ENCODE results near the gene ARHGAP4.

The ARHGAP4 gene

DNA sequence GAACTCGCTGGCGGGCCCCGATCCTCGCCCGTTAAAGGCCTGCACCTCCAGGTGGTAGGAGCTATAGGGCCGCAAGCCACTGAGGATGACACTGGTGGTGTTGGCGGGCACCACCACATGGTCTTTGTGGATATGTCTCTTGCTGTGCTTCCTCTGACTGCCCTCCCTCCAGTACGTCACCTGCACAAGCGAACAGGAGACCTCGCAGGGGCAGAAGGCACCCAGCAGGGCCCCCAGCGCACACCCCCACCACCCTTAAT, 60.8 kb downstream of the ARHGAP4 start:
- no peak for TF ChIP-seq USF1 (IDR thresholded peaks at IDR 0.05)
- no peak for TF ChIP-seq REST (IDR thresholded peaks at IDR 0.05; ENCODE audit: low read depth)
- TF ChIP-seq CEBPB (IDR thresholded peaks at IDR 0.05): no peak
- TF ChIP-seq RAD21 (IDR thresholded peaks at IDR 0.05; ENCODE audit: low read depth): no peak
- TF ChIP-seq ZBTB7A (IDR thresholded peaks at IDR 0.05; ENCODE audit: low read depth): no peak
- no peak for TF ChIP-seq FOXM1 (IDR thresholded peaks at IDR 0.05; ENCODE audit: borderline replicate concordance, low read depth)
- TF ChIP-seq NFIC (IDR thresholded peaks at IDR 0.05): no peak
- no peak for TF ChIP-seq TCF12 (IDR thresholded peaks at IDR 0.05; ENCODE audit: low read depth)
- TF ChIP-seq EP300 (IDR thresholded peaks at IDR 0.05; ENCODE audit: borderline replicate concordance): no peak
- TF ChIP-seq YY1 (IDR thresholded peaks at IDR 0.05; ENCODE audit: low read depth): no peak
- TF ChIP-seq TEAD4 (IDR thresholded peaks at IDR 0.05): no peak
- TF ChIP-seq CREB1 (IDR thresholded peaks at IDR 0.05; ENCODE audit: low read depth): no peak
- no peak for TF ChIP-seq TAF1 (IDR thresholded peaks at IDR 0.05; ENCODE audit: low read depth)
- TF ChIP-seq, protein P1, sequence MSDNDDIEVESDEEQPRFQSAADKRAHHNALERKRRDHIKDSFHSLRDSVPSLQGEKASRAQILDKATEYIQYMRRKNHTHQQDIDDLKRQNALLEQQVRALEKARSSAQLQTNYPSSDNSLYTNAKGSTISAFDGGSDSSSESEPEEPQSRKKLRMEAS (IDR thresholded peaks at IDR 0.05): no peak
- TF ChIP-seq EGR1 (IDR thresholded peaks at IDR 0.05): no peak

DNA sequence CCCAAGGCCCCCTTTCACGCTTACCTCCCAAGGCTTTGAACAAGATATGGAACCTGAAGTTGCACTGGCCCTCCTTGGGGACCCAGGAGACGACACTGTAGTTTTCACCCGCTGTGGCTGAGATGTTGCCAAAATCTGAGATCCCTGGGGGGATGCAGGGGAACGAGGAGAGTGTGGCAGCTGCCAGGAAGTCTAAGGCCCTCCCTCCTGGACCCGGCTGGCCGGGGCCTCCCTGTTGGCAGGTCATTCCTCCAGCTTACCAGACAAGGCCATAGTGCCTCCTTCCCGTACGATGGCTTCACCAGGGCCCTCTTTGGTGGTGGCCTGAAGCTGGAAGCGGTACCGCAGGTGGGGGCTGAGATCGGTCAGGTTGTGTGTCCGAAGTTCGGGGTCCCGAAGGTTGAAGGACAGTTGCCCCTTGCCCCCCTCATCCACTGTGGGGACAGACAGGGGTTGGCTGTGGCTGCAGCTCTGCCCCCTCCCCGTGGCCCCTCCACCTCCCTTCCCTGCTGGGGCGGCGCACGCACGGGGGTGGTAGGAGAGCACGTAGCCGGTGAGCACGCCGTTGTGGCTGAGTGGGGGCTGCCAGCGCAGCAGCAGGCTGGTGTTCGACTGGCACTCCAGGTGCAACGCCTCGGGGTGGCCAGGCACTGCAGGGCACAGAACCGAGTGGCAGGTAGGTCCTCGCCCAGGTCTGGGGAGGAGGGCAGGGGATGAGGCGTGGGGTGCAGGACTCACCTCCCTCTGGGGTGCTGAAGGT, 61.3 kb downstream of the ARHGAP4 start:
- TF ChIP-seq, protein P1 (IDR thresholded peaks at IDR 0.05): no peak
- TF ChIP-seq CEBPB (IDR thresholded peaks at IDR 0.05) (no peak), YY1 (IDR thresholded peaks at IDR 0.05; ENCODE audit: low read depth) (no peak), USF1 (IDR thresholded peaks at IDR 0.05) (no peak), ZBTB7A (IDR thresholded peaks at IDR 0.05; ENCODE audit: low read depth) (no peak), CREB1 (IDR thresholded peaks at IDR 0.05; ENCODE audit: low read depth) (no peak), EP300 (IDR thresholded peaks at IDR 0.05; ENCODE audit: borderline replicate concordance) (no peak), NFIC (IDR thresholded peaks at IDR 0.05) (no peak)

GRCh38 chrX:153864101-153864500, 62.0 kb downstream of the ARHGAP4 start:
- TF ChIP-seq TEAD4 (IDR thresholded peaks at IDR 0.05): no peak
- no peak for TF ChIP-seq FOXM1 (IDR thresholded peaks at IDR 0.05; ENCODE audit: borderline replicate concordance, low read depth)

DNA sequence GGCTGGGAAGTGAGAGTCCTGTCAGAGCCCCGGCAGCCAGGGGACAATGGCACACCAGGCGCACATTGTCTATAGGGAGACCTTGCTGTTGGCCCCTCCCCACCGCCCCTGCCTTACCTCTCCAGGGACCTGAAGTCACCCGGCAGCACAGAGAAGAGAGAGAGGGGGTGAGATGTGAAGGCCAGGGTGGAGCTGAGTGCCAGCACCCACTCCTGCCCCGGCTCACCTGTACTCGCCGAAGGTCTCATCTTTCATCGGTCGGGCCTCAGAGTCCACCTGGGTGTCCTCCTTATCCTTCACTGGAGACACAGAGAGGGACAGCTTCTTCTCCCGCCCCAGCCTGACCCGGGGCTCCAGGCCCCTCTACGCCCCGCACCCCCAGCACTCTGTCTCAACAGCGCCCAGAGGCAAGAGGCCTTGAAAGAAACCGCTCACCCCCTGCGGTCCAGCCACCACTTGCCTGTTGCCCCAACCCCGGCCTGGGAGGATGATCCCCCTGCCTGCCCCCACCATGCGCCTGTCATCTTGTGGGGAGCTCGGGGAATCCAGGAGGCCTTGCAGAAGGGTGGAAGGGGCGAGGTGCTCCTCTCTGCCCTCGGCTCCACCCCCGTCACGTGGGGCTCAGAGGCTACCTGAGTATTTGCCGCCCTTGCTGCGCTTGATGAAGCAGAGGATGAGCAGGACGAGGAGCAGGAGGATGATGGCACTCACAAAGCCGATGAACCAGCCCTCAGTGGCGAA, 62.6 kb downstream of the ARHGAP4 start:
- TF ChIP-seq USF1 (IDR thresholded peaks at IDR 0.05) (peak; percentile 49), CREB1 (IDR thresholded peaks at IDR 0.05; ENCODE audit: low read depth) (no peak)

GRCh38 chrX:153862369-153863250, 63.5 kb downstream of the ARHGAP4 start:
- TF ChIP-seq FOXM1 (IDR thresholded peaks at IDR 0.05; ENCODE audit: borderline replicate concordance, low read depth) (no peak), TEAD4 (IDR thresholded peaks at IDR 0.05) (no peak), CREB1 (IDR thresholded peaks at IDR 0.05; ENCODE audit: low read depth) (no peak), REST (IDR thresholded peaks at IDR 0.05; ENCODE audit: low read depth) (no peak), EP300 (IDR thresholded peaks at IDR 0.05; ENCODE audit: borderline replicate concordance) (no peak), CEBPB (IDR thresholded peaks at IDR 0.05) (no peak), EGR1 (IDR thresholded peaks at IDR 0.05) (no peak), TCF12 (IDR thresholded peaks at IDR 0.05; ENCODE audit: low read depth) (no peak), ZBTB7A (IDR thresholded peaks at IDR 0.05; ENCODE audit: low read depth) (no peak)
- TF ChIP-seq, protein P1 (IDR thresholded peaks at IDR 0.05): no peak
